GM04503 (cell line): ENCODE data around the gene GRID1.
"Not testable (repeated sequence)": the region's sequence is repeated elsewhere in the genome, so short reads cannot be mapped to it uniquely, and the experiment has no call there.

ENCODE experiments used
- DNase-seq: peaks from one replicate; pipeline ENCODE4 v3.0.0-alpha.2; 2012; ENCODE audit warnings: low read depth

GRID1 gene

GRCh38 chr10:85983051-85983450 is 383.5 kb downstream of the GRID1 start:
- DNase-seq = no peak

- no peak for DNase-seq
Measured at GRCh38 chr10:85979598-85979997, 387.0 kb downstream of the GRID1 start.

DNA sequence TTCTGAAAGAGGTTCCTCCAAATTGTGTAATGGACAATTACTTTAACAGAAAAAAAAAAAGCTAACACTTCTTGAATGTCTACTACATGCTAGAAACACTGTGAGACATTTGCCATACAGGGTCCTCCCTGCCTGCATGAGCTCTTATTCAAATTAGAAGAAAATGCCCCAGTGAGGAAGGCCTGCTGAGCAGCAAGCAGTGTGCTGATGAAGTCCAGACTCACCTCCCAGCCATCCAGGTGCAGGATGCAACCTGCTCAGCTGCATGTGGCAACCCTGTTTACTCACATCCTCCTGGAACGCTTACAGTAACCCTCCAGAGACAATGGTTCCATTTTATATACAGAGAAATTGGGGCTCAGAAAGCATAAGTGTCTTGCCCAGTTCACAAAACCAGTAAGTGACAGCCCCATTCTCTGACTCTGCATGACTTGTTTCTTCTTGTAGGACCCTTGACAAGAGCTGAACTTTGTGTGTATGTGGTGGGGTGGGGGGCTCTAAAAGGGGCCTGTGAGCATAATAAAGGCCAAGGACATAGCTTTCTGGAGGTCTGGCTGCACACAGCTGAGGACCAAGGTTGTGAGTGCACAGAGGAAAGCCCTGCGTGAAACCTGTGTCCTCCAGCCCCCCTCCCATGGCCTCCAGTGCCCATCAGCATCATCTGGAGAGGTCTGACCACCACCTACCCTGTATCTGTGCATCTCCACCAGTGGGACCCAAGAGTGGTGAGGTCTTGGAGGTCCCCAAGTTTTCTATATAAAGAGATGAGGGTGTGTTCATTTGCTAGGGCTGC is 387.8 kb downstream of the GRID1 start:
- no peak for DNase-seq

DNA sequence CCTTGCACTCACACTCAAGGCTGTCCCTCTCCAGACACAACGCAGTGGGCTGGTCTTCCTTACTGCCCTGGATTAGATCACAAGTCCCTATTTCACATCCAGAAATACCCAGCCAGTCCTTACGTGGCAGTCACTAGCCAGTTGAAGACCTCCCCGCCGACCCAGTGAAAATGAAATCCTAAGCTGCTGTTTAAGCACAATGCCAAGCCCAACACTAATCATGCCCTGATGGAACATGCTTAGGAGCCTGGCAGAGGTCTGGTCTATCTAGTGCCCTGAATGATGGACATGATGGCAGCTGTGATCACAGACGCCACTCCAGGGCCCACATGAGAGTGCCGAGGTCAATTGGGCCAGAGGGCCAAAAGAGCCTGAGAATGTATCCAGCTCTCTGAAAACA is 389.0 kb downstream of the GRID1 start:
- DNase-seq = no peak

- DNase-seq = no peak
Measured at GRCh38 chr10:85976267-85976793, 390.3 kb downstream of the GRID1 start.

GRCh38 chr10:85971494-85971893 is 395.1 kb downstream of the GRID1 start:
- no peak for DNase-seq

DNA sequence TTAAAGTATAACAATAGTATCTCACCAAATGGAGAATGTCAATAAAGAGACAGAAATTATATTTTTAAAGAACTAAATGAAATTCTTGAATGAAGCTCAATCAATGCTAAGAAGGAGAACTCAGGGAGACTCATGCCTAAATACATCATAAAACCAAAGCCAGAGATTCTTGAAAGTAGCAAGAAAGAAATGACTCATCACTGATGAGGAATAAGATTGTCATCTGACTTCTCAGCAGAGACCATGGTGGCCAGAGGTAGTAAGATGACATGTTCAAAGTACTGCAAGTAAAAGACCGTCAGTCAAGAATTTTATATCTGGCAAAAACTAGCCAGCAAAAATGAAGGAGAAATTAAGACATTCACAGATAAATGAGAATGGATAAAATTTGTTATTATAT is 399.0 kb downstream of the GRID1 start:
- no peak for DNase-seq

- DNase-seq = no peak
Measured at GRCh38 chr10:85961479-85962067, 405.0 kb downstream of the GRID1 start.

DNA sequence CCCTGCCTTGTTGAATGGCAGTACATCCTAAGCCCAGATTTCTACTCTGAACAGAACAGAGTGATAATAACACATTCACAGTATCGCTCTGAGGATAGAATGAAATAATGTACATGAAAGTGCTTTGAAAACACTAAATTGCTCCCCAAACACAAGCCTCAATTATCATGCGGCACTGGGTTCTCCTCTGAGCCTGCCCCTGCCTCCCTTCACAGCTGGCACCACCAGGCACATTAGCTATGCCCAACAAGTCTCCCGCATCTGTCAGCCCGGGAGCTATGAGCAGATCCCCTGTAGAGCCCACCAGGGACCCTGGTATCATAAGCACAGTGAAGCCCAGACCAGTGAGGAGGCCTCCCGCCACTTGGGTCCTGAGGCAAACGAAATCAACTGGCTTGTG is 405.5 kb downstream of the GRID1 start:
- DNase-seq = no peak

DNA sequence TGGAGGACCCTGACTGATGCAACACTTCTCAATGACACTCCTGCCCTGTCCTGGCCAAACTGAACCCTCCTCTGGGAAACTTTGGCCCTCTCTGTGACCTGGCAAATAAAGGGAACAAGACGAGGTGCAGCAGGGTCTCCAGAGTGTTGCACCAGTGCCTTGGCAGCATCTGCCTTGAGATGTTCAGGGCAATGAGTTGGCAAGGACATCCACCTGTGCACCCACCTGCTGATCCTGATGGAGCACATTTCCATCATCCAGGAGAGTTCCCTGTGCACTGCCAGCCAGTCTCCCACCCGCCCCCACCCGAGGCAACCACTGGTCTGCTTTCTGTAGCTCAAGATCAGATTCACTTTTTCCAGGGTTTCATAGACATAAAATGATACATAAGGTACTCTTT is 407.4 kb downstream of the GRID1 start:
- no peak for DNase-seq

DNA sequence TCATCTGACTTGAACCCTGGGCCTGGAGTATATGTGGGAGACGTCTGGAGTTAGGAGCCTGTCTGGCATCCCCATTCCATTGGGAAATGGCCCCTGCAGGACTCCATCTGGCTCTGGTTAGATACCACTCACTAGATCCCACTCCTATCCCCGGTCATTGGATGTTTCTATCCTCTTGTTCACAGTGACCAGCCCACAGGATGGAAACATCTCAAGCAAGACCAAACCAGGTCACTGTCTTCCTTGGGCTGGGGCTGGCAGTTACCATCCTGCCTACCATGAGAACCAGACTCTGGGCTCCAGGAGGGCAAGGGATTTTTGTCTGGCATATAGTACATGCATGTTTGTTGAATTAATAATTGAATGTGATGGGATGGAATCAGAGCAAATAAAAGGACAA is 415.7 kb downstream of the GRID1 start:
- no peak for DNase-seq

GRCh38 chr10:85946713-85947326 is 419.8 kb downstream of the GRID1 start:
- no peak for DNase-seq

GRCh38 chr10:85936161-85936560 is 430.4 kb downstream of the GRID1 start:
- DNase-seq = no peak

GRCh38 chr10:85934586-85934985 is 432.0 kb downstream of the GRID1 start:
- no peak for DNase-seq

GRCh38 chr10:85929993-85930392 is 436.6 kb downstream of the GRID1 start:
- not testable (repeated sequence) for DNase-seq

GRCh38 chr10:85927952-85928665 is 438.5 kb downstream of the GRID1 start:
- no peak for DNase-seq

DNA sequence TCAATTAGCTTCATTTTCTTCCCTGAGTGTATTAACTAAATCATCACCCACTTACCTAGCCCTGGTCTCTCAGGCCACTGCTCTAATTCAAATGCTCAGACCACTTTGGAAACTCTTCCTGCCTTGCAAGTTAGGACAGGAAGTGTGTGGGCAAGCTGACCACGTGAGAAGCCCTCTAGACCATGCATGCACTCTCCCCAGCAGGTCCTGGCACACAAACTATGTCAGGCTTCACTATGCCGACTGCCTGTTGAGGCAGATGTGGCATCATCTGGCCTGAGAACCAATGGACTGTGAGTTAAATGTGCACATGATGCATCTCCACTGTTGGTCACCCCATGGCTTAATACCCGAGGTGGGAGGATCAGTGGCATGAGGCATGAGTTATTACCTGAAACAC is 439.6 kb downstream of the GRID1 start:
- DNase-seq = no peak

DNA sequence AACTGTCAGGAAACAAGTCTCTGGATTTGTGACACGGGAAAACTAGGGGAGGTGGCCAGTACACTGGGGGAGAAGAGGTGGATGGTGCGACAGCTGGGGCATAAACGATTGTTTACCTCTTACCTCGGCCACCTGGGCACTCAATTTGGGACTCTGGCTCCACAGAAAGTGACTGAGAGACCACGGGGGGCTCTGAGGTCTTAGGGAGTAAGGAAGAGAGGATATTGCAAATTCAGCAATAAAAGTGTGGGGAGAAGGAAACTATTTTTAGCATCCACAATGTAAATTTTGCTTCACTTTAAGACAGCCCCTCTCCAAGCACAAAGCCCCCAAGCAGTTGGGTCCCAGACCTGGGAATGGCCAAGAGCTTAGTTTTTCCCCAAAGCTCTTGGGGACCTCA is 440.5 kb downstream of the GRID1 start:
- DNase-seq = no peak

DNA sequence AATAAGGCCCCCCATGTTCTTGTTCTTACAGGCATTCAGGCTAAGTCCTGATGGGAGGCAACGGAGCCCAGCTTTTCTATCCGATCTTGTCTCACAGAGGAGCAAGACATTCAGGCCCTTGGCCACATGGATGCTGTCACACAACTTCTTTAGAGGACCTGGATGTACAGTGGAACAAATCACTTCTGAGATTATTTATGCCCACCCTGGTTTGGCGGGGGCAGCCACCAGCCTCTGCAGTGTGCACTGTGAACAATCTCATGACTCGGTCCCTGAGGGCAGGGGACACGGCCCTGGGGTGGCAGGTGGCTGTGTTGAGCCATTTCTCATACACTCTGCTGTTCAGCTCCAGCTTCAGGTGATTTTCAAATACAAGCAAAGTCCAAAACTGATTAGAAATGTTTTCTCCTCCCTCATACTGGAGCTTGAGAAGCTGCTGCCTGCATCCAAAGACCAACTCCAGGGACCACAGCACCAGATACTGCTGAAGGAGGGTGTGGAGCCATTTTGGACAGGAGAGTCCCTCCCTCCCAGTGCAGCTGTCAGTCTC is 441.3 kb downstream of the GRID1 start:
- no peak for DNase-seq

- DNase-seq = no peak
Measured at GRCh38 chr10:85924382-85925102, 442.1 kb downstream of the GRID1 start.

DNA sequence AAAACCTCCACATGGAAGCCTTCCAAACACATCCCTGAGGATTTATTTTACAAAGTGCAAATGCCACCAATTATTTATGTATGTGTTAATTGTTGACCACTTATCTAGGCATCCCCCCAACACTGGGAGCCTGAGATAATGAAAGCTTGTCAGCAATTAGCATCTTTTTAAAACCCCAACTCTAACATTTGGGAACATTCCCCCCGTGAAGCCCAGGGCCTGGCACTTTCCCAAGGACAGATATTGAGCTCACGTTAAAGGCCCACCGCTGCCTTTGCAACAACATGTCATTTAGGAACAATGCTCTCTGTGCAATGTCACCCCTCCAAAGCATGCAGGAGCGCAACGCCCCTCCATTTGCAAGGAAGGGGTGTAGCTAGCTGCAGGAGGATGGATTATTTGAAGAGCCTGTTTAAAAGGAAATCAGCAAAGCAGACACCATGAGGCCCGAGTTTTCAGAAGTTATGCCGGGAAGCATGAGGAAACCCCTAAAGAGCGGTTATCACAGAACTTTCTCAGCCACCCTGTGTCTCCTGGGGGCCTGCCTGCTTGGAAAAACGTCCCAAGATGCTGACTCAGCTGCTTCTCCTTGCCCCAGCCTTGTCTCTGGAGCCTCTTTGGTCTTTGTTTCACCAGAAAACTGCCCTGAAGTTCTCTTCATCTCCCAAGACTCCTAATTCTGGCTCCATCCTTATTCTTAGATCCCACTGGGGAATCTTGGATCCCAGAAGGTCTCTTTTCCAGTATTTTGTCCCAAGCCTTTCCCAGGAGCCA is 444.1 kb downstream of the GRID1 start:
- DNase-seq = no peak
